ENCODE results near the gene PPP1R14C.

The PPP1R14C gene

DNA sequence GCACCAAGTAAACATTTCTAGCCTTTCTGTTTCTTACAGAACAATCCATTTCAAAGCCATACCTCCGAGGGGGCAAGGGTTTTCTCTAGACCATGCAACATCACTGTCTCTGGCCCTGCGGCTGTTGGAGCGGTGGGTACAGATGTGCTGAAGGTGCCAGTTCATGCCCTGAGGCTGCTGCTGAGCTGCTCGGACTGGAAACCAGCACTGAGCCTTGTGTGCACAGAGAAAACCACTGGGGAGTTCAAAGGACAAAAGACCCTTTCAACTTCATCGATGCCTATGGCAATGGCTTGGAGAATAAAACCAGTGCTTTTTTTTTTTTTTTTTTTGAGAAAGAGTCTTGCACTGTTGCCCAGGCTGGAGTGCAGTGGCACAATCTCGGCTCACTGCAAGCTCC is 132.6 kb downstream of the PPP1R14C start:
- no peak for DNase-seq

DNA sequence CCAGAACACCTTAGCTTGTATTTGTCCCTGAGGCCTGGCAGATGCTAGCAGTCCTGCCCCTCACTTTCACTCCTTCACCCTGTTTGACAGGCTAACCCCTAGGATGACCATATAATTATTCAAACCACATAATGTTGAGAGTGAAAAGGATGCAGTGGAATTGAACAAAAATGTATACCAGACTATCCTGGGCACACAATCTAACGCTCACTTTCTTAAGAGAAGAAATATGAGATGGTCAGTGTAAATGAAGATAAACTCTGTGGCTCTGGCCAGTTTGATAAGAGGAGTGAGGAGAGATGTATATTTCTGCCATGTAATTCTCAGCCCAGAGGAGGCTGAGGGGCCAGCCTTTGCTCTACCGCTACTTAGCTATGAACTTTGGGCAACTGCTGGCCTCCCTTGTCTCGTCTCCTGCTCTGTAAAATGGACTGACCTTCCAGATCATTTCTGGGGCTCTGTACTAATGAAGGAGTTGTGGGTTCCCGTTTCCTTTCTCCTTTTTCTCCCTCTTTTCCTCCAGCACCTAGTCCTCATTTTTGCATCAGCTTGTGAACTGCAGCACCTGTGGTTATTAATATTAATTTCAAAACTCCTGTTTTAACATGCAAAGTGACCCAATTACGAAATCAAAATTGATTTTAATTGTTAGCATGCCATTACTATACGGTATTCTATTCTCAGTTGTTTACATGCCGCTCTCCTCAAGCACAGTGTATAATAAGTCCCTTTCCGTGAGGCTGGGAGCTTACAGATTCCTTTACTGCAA is 133.5 kb downstream of the PPP1R14C start:
- DNase-seq, result no peak

DNA sequence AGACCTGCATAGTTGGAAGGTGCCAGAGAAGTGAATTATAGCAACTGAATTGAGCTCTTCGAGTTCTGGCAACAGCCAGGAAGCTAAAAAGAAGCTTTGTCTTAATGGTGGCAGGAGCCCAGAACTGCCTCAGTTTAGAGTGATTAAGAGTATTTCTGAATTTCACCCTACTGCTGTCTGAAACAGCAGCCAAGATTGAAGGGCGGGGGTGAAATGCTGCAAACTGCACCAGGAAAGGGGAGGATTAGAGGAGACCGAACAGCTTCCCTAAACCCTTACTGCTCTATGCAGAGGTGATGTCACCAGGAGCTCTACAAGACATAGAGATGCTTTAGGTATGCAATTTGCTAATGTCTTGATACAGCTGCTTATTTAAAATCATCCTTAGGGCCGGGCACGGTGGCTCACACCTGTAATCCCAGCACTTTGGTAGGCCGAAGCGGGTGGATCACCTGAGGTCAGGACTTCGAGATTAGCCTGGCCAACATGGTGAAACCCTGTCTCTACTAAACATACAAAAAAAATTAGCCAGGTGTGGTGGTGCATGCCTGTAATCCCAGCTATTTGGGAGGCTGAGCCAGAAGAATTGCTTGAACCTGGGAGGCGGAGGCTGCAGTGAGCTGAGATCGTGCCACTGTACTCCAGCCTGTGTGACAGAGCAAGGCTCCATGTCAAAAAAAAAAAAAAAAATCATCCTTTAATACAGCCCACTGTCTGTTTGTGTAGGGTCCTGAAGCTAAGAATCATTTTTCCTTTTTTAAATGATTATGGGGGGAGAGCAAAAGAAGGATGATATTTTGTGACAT is 134.3 kb downstream of the PPP1R14C start:
- no peak for DNase-seq

DNA sequence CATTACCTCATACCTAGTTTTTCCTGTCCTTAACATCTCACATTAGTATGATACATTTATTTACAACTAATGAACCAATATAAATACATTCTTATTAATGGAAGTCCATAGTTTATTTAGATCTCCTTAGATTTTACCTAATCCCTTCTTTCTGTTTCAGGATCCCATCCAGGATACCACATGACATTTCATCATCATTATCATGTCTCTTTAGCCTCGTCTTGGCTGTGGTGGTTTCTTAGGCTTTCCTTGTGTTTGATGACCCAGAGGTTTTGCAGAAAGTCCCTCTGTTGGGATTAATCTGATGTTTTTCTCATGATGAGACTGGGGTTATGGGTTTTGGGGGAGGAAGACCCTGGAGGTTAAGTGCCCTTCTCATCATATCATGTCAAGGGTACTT is 136.7 kb downstream of the PPP1R14C start:
- DNase-seq, result no peak

DNA sequence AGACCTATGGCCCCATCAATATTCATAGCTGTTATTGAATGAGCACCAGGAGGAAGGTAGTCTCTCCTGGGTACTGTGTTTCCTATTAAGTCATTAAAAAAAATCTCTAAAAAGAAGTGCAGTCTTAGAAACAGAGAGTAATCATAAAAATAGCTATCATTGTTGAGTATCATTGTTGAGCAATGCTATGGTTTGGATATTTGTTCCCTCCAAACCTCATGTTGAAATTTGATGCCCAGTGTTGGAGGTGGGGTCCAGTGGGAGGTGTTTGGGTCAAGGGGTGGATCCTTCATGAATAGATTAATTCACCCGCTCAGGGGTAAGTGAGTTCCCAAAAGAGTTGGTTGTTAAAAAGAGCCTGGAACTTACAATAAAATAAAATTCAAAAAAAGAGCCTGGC is 137.9 kb downstream of the PPP1R14C start:
- no peak for DNase-seq

DNA sequence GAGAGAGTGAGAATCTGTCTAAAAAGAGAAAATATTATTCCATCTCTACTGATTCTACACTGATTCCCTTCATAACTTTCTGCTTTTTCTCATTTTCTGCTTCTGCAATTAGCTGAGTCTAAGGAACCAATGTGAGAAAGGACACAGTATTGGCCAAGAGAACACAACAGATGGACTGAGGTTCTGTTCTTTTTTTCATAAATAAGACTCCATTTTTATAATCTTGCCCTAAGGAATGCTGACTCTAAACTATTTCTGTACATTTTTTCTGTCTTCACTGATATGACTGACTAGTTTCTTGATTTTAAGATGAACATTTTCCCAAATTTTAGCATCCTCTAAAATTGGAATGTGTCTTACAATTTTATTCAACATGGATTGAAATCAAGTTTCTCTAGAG is 138.9 kb downstream of the PPP1R14C start:
- DNase-seq, result no peak

DNA sequence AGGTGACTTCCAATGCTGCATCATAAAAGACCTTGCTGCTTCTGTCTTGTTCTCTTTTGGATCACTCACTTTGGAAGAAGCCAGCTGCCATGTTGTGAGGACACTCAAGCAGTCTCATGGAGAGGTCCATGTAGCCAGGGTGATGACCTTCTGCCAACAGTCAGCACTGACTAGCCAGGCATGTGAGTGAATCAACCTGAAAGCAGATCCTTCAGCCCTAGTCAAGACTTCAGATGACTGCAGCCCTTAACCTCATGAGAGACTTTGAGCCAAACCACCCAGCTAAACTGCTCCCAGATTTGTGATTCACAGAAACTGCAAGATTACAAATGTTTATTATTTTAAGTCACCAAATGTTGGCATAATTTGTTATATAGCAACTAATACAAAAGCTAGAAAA is 140.0 kb downstream of the PPP1R14C start:
- no peak for DNase-seq

DNA sequence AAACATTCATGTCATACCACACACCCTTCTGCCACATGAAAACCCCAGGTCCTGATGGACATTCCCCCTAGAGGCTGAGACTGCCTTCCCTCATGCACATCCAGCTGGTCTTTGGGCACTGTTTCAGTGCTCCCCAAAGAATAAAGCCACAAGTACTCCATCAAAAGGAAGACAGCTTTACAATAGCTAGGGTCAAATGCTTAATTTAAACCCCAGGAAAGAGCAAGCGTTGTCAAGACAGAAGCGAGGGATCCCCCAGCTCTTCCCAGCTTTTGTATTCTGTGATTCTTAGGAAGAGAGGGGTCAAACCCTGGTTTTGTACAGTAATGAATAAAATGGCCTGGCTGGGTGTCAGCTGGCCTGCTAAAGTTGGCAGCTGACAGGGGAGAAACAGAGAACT is 143.6 kb downstream of the PPP1R14C start:
- DNase-seq, result no peak

DNA sequence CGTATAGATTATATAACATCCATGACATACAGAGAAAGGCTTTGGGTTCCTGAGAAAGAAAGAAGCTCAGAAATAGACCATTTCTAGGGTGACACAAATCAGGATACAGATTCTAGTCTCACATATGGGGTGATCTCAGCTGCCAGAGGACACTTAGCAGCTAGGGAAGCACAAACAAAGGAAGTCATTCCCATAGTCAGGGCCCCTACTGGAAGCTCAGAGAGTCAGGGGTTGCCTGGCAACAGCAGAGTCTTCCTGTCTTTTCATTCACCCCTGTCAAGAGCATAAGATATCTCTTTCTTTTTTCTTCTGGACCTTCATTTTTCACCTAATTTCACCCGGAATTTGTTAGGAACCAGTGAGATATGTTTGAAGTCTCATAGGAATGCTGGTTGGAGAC is 144.1 kb downstream of the PPP1R14C start:
- DNase-seq, result no peak

DNA sequence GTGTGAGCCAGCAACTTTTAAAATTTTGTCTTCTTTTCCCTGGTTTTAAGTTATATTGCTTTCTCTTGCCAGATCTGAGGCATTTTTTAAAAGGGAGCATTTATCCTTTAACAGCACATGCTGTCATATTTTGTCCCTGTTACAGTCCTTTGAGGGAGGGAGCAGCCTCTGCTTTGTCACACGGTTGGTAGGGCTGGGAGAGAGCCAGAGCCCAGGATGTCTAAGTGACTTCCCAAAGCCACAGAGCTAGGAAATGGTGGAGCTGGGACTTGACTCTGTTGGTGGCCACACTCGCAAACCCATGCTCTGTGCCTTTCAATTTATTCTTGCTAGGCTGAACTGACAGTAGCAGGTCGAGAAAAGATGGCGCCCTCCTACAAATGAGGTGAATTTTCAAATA is 145.6 kb downstream of the PPP1R14C start:
- no peak for DNase-seq

DNA sequence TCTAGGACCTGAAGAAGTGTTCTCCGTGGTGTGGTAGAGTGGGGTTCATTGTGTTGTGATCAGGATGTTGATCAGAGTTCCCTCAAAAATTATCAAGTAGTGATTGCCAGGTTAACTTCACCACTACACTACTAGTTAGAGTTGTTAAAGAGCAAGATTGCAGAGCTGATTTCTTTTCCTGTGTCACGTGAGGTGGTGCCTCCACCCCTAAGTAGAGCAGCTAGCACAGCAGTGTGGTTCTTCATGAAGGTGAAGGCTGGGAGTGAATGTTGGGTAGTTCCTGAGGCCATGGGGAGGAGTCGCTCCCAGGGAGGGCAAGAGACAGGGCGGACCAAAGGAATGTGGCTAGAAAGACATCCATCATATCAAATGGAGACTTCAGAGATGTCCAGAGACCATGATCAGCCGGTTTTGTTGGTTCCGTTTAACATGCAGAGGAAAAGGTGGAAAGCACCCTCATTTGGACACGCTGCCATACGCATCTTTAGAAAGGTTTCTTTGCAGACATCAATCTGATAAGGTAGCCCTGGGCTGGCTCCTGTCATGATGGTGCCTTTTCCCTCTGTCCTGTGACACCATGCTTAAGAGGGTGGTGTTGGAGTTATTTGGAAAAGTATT is 146.7 kb downstream of the PPP1R14C start:
- DNase-seq, result no peak

DNA sequence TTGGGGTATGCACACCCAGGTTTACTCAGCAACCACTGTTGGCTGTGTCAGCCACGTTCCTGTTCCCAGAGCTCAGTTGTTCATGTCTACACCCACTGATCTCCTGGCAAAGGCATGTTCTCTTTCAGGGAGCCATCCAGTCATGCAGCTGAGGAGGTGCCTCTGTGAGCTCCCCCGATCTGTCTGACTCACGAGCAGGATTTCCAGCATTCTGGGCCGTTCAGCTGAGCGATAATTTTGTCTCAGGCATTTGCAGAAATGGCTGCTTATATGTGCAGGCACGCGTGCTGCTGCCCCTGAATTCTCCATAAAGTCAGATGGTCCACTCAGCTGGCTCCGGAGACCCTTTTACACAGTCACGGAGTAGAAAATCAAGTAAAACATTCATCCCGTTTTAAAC is 147.6 kb downstream of the PPP1R14C start:
- DNase-seq, result no peak

DNA sequence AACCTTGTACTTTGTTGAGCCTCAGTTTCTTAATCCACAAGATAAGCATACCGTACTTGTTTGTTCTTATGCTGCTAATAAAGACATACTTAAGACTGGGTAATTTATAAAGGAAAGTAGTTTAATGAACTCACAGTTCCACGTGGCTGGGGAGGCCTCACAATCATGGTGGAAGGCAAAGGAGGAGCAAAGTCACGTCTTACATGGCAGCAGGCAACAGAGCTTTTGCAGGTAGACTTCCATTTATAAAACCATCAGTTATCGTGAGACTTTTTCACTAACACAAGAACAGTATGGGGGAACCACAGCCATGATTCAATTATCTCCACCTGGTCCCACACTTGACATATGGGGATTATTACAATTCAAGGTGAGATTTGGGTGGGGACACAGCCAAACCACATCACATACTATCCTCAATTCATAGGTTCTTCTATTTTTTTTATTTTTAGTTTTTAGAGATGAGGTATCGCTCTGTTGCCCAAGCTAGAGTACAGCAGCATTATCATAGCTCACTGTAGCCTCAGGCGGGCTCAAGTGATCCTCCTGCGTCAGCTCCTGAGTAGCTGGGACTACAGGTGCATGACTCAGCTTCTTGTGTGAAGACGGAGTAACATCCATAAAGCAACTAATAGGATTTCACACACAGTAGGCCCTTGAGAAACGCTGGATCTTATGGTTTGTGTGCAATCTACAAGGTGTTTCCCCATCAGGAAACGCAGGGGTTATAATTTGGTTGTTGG is 149.3 kb downstream of the PPP1R14C start:
- DNase-seq, result no peak

DNA sequence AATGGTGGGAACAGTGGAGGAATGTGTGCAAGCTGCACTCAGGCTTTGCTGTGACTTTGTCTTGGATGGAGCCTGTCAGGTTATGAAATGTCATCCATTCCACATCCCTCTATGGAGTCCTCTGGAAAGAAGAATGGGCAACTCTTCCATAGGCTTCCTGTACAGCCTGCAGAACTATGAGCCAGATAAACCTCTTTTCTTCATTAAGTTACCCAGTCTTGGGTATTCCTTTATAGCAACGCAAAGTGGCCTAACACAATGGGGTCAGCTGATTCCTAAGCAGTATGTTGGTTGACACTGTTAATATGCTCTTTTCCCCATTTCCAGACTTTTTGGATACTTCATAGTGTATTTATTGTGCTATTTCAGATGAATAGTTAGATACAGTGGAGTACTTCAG is 150.2 kb downstream of the PPP1R14C start:
- no peak for DNase-seq

DNA sequence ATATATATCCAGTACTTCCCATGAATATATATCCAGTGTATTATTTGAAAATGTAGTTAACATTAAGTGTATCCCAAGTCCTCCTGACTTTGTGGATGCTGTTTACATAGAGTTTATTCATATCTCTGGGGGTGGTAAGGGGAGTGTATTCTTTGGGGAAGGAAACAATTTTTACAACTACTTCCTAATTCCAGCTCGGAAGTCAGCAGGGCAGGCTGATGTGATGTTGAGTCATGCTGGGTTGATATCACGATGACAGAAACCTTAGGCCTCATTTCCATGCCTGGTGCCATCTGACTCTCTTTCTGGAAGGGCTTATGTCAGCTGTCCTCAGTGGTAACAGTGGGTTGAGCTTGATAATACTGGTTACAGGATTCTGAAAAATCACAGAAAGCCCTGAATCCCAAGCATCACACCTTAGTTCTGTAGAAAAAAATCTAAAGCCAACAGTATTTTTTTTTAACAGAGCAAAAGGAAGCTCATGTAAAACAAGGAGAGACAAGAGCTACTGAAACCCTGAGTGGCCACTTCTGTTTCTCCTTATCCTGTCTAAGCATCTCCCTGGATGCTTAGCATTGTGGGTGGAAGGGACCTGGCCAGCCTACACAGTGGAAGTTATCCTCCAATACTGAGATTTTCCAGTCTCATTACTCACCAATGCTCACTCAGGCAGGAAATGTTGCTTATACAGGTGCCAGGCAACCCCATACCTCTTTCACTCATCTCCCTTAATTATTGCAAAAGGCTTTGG is 150.8 kb downstream of the PPP1R14C start:
- DNase-seq, result no peak

DNA sequence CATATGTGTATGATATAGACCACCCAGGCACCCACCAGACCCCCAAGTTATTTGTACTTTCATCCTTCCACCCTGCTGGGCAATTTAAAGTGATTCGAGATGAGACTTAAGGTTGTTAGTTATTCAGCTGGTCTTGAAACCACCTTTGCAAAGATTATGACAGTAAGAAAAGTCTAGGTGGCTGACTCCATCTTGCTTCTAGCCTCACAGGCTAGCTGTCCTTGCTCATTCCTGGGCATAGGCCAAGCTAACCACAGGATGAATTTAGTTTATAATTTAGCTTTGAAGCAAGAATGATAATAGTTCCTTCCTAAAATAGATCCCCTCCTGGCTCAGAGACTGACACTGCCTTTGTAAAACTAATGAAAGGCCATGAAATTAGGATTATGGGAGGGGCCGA is 154.0 kb downstream of the PPP1R14C start:
- DNase-seq, result no peak

DNA sequence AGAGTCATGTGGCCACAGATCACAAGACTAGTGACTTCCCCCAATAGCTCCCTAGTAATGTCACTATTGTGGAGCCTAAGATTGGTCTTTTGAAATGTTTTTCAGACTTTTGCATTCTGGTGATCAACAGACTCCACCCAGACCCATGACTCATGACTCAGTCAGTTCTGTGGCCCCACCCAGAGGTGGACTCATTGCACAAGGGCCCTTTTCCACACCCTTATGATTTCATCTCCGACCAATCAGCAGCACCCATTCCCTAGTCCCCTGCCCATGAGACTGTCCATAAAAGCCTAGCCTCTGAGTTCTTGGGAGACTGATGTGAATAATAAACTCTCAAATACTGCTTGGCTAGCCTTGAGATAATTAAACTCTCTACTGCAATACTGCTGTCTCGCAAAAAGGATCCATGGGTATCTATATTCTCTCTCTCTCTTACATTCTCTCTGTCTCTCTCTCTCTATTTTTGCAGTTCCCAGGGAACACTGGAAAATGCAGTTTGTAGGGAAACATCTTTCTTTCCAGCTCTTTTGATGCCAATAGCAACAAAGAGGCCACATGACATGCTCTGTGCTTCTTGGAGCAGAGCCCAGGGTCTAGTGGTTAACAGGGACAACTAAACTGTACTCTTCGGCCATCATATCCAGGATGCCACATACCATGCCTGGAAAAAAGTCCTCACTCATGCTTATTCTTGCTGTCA is 154.6 kb downstream of the PPP1R14C start:
- no peak for DNase-seq

DNA sequence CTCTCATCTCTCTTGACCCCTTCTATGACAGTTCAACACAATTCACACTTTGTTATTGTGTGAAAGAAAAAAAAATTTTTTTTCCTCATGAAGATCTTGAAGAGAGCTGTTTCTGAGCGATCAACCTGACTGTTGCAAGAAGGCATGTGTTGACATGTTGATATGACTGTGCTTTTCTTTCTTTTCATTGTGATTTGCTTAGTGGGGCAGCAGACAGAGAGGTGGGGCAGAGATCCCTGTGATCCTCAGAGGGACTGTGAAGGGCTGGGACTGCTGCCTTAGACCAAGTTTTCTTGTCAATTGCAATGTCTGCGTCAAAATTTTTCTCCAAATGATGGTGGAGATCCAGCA is 155.2 kb downstream of the PPP1R14C start:
- DNase-seq, result no peak

DNA sequence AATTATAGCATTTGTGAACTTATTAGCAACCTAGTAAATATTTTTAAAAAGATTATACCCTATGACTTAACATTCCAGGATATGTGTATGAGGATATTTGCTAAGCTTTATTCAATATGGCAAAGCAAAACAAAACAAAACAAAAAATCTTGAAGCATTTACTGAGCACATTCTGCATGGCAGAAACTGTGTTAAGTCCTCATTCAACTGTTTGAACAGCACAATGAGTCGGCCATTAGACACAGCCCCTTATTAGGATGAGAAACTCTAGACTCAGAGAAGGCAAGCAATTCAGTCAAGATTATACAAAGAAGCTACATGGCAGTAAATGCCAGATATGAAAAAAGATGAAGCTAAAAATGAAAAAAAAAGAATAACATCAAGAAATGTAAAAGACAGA is 155.8 kb downstream of the PPP1R14C start:
- DNase-seq, result no peak

All from NCI-H510A treated with DMSO at 0.1 percent for 48 hours (cell line).